ENCODE data around the gene TBXAS1. TPM values are rescaled to one million over a fixed set of nuclear protein-coding genes. Genes with fewer than 3 reads are reported as not detected.

TBXAS1 gene
- total and polyA plus RNA-seq, 4 donors: 4.1 to 22.4 (median 12.2) TPM

DNA sequence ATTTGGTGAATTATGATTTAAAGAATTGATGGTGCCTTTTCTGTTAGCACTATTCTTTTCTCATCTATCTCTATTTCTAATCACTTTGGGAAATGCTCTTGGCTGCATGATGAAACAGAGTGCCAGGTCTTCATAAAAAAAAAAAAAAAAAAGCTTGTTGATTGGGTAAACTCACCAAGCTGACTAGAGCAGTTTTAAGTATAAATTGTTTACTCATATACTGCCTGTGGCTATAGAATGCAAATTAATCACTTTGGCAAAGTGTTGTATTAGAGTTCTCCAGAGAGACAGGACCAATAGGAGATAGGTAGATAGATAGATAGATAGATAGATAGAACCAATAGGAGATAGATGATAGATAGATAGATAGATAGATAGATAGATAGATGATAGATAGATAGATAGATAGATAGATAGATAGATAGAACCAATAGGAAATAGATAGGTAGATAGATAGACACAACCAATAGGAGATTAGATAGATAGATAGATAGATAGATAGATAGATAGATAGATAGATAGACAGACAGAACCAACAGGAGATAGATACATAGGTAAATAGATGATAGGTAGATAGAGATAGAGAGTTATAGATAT, 20.1 kb upstream of the TBXAS1 start:
- Histone ChIP-seq H3K4me3 (ENCODE audit: low read depth in 1 of 3, low read length in 3 of 3) (no peak overlapping the region), H3K27me3 (ENCODE audit: control insufficient read depth in 4 of 4, insufficient read depth in 4 of 4, low read length in 3 of 4) (no peaks in the 10 kb centered on the region), H3K9ac (ENCODE audit: low read depth in 1 of 2, low read length in 2 of 2) (no peak overlapping the region), H3K9me3 (ENCODE audit: control insufficient read depth in 4 of 4, low read length in 3 of 4) (no peaks in the 10 kb centered on the region), H3K36me3 (ENCODE audit: control insufficient read depth in 4 of 4, insufficient read depth in 3 of 4, low read depth in 1 of 4, low read length in 3 of 4) (no peaks in the 10 kb centered on the region), H3K27ac (ENCODE audit: low read depth in 1 of 2, low read length in 2 of 2) (no peak overlapping the region), H3K4me1 (ENCODE audit: control insufficient read depth in 4 of 4, insufficient read depth in 4 of 4, low read length in 3 of 4) (peaks cover 0 to 6% (median 0%) of the 10 kb centered on the region in 4 donors)
- DNase-seq (ENCODE audit: low spot score): no peak
- TF ChIP-seq NR2F2 (IDR thresholded peaks at IDR 0.05) (no peak), EGR1 (IDR thresholded peaks at IDR 0.05; ENCODE audit: low read depth in 2 of 2) (no peak), FOXA2 (IDR thresholded peaks at IDR 0.05) (no peak)

GRCh38 chr7:139811066-139811465, 18.0 kb upstream of the TBXAS1 start:
- TF ChIP-seq FOXA2 (IDR thresholded peaks at IDR 0.05): no peak
- TF ChIP-seq, protein P1, sequence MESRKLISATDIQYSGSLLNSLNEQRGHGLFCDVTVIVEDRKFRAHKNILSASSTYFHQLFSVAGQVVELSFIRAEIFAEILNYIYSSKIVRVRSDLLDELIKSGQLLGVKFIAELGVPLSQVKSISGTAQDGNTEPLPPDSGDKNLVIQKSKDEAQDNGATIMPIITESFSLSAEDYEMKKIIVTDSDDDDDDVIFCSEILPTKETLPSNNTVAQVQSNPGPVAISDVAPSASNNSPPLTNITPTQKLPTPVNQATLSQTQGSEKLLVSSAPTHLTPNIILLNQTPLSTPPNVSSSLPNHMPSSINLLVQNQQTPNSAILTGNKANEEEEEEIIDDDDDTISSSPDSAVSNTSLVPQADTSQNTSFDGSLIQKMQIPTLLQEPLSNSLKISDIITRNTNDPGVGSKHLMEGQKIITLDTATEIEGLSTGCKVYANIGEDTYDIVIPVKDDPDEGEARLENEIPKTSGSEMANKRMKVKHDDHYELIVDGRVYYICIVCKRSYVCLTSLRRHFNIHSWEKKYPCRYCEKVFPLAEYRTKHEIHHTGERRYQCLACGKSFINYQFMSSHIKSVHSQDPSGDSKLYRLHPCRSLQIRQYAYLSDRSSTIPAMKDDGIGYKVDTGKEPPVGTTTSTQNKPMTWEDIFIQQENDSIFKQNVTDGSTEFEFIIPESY (IDR thresholded peaks at IDR 0.05): no peak
- TF ChIP-seq EGR1 (IDR thresholded peaks at IDR 0.05; ENCODE audit: low read depth in 2 of 2): no peak
- TF ChIP-seq YY1 (IDR thresholded peaks at IDR 0.05): no peak
- TF ChIP-seq HNF4G (IDR thresholded peaks at IDR 0.05): no peak
- TF ChIP-seq GABPA (IDR thresholded peaks at IDR 0.05 in 1 of 2, conservative IDR thresholded peaks at IDR 0.05 in 1 of 2): no peak
- no peak for TF ChIP-seq TAF1 (conservative IDR thresholded peaks at IDR 0.05)
- no peak for TF ChIP-seq FOXA1 (IDR thresholded peaks at IDR 0.05)
- TF ChIP-seq ATF3 (IDR thresholded peaks at IDR 0.05): no peak
- TF ChIP-seq, protein P2, sequence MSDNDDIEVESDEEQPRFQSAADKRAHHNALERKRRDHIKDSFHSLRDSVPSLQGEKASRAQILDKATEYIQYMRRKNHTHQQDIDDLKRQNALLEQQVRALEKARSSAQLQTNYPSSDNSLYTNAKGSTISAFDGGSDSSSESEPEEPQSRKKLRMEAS (IDR thresholded peaks at IDR 0.05): no peak
- TF ChIP-seq RXRA (IDR thresholded peaks at IDR 0.05): no peak
- no peak for TF ChIP-seq HNF4A (conservative IDR thresholded peaks at IDR 0.05)
- TF ChIP-seq, protein P3, sequence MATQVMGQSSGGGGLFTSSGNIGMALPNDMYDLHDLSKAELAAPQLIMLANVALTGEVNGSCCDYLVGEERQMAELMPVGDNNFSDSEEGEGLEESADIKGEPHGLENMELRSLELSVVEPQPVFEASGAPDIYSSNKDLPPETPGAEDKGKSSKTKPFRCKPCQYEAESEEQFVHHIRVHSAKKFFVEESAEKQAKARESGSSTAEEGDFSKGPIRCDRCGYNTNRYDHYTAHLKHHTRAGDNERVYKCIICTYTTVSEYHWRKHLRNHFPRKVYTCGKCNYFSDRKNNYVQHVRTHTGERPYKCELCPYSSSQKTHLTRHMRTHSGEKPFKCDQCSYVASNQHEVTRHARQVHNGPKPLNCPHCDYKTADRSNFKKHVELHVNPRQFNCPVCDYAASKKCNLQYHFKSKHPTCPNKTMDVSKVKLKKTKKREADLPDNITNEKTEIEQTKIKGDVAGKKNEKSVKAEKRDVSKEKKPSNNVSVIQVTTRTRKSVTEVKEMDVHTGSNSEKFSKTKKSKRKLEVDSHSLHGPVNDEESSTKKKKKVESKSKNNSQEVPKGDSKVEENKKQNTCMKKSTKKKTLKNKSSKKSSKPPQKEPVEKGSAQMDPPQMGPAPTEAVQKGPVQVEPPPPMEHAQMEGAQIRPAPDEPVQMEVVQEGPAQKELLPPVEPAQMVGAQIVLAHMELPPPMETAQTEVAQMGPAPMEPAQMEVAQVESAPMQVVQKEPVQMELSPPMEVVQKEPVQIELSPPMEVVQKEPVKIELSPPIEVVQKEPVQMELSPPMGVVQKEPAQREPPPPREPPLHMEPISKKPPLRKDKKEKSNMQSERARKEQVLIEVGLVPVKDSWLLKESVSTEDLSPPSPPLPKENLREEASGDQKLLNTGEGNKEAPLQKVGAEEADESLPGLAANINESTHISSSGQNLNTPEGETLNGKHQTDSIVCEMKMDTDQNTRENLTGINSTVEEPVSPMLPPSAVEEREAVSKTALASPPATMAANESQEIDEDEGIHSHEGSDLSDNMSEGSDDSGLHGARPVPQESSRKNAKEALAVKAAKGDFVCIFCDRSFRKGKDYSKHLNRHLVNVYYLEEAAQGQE (IDR thresholded peaks at IDR 0.05): no peak
- no peak for TF ChIP-seq CTCF (IDR thresholded peaks at IDR 0.05; ENCODE audit: low read depth, low read length, missing input control)
- TF ChIP-seq NR2F2 (IDR thresholded peaks at IDR 0.05): no peak
- no peak for TF ChIP-seq RAD21 (IDR thresholded peaks at IDR 0.05)
- TF ChIP-seq JUND (IDR thresholded peaks at IDR 0.05): no peak
- 73% methylated on average over 2 of the region's 2 CpGs for WGBS
- H3K9ac ChIP-seq (ENCODE audit: low read depth in 1 of 2, low read length in 2 of 2): no peak overlapping the region

More at GRCh38 chr7:139811066-139811465, 18.0 kb upstream of the TBXAS1 start:
- no peak overlapping the region for H3K4me3 ChIP-seq (ENCODE audit: low read depth in 1 of 3, low read length in 3 of 3)
- H3K4me1 ChIP-seq (ENCODE audit: control insufficient read depth in 4 of 4, insufficient read depth in 4 of 4, low read length in 3 of 4): peaks cover 0 to 6% (median 0%) of the 10 kb centered on the region in 4 donors
- no peaks in the 10 kb centered on the region for H3K36me3 ChIP-seq (ENCODE audit: control insufficient read depth in 4 of 4, insufficient read depth in 3 of 4, low read depth in 1 of 4, low read length in 3 of 4)
- H3K9me3 ChIP-seq (ENCODE audit: control insufficient read depth in 4 of 4, low read length in 3 of 4): no peaks in the 10 kb centered on the region
- no peaks in the 10 kb centered on the region for H3K27me3 ChIP-seq (ENCODE audit: control insufficient read depth in 4 of 4, insufficient read depth in 4 of 4, low read length in 3 of 4)
- no peak for DNase-seq (ENCODE audit: low spot score)
- H3K27ac ChIP-seq (ENCODE audit: low read depth in 1 of 2, low read length in 2 of 2): no peak overlapping the region

All from liver (tissue), 9 donors.